RWPE1 (cell line): ENCODE results near the gene FAM204A.

Source experiments
- CTCF ChIA-PET: fragments of 350-600 bp; sonication (Branson Sonifier 250); formaldehyde crosslinking; extraction: SDS; loops from one replicate; lab custom pipeline; 2021; lab: Yijun Ruan, JAX
- POLR2A ChIA-PET: fragments of 400-600 bp; formaldehyde crosslinking; extraction: SDS; loops from one replicate; lab custom pipeline; 2020; ENCODE audit warnings: antibody characterized with exemption; ENCODE audit not compliant: low non-redundant PET; lab: Yijun Ruan, JAX
- DNase-seq: peaks from one replicate; pipeline ENCODE4 v3.0.0; 2012; ENCODE audit warnings: low spot score
- H3K27ac ChIP-seq: fragments of 450-650 bp; 2 replicates; pipeline ENCODE4 v1.5.1; 2017
- TF ChIP-seq, protein P1 (sequence below): fragments of 450-650 bp; conservative IDR thresholded peaks from 2 replicates; pipeline ENCODE4 v1.5.1; 2017; ENCODE audit warnings: low read depth, mild to moderate bottlenecking

Gene FAM204A

DNA sequence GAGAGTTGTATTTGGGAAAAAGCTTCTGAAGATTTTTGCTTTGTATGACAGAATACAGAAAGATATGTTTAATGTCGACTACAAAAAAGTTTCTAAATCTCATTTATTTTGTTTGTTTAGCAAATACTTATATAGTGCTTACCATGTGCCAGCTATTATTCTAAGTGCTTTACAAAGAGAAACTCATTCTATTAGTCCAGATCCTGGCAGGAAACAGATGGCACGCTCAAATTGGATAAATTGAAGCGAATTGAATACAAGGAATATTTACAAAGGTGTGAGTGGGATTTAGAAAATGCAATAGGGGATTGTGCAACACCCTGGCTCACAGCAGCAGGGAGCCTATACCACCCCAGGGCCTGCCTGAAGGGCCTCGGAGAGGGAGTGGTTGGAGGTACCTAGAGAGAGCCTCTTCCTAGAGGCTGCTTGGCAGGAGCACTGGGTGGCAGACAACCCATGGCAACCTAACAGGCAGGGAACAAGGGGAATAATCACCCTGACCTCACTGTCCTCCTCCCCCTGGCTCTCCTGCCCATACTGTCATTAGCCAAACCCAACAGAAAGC is 27.6 kb upstream of the FAM204A start:
- TF ChIP-seq, protein P1, sequence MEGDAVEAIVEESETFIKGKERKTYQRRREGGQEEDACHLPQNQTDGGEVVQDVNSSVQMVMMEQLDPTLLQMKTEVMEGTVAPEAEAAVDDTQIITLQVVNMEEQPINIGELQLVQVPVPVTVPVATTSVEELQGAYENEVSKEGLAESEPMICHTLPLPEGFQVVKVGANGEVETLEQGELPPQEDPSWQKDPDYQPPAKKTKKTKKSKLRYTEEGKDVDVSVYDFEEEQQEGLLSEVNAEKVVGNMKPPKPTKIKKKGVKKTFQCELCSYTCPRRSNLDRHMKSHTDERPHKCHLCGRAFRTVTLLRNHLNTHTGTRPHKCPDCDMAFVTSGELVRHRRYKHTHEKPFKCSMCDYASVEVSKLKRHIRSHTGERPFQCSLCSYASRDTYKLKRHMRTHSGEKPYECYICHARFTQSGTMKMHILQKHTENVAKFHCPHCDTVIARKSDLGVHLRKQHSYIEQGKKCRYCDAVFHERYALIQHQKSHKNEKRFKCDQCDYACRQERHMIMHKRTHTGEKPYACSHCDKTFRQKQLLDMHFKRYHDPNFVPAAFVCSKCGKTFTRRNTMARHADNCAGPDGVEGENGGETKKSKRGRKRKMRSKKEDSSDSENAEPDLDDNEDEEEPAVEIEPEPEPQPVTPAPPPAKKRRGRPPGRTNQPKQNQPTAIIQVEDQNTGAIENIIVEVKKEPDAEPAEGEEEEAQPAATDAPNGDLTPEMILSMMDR = no peak
- no peak for DNase-seq
- H3K27ac ChIP-seq = no peak overlapping the region
- POLR2A ChIA-PET = no interaction called here
- CTCF ChIA-PET = interaction anchor here (0.6 kb wide), 1 partner anchor 55 kb away, joined by 3 read pairs; no protein-coding TSS in a partner anchor

DNA sequence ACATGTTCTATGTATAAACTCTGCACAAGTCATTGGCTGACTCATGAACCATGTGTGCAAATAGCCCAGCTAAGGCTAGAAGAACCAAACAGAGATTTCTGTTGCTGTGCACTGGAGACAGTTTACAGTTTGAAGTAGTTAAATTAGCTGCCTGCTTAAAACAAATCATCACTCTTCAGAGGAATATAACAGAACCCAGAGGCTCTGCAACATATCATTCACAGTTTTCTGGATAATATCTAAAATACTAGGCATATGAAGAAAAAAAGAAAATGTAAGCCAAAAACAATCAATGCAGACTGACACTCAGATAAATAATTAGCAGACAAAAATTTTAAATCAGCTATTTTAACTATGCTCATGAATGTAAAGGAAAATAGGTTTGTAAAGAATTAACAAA is 23.6 kb upstream of the FAM204A start:
- CTCF ChIA-PET = interaction anchor here (0.6 to 2.0 kb wide), 4 partner anchors 8 to 390 kb away, joined by 3 to 5 read pairs (median 4); no protein-coding TSS in a partner anchor

DNA sequence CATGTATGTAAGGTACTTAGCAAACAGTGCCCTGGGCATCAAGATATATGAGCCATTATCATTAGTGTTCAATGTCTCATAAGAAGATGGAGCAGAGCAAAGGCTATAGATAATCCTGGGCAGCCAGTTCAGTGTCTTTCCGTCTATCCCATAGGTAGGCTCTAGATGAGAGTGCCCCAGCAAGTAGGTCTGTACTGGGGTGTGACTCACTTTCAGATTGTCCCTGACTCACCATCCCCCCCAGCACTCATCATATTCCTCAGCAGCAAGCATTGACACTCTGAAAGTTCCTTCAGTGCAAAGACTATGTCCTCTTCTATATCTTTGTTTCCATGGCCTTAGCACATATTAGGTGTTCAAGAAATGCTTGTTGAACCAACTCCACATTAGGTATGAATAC is 20.0 kb upstream of the FAM204A start:
- no peak overlapping the region for H3K27ac ChIP-seq
- peak; percentile 49 for DNase-seq
- TF ChIP-seq, protein P1 = no peak
- CTCF ChIA-PET = interaction anchor here (0.7 kb wide), 1 partner anchor 115 kb away, joined by 3 read pairs; no protein-coding TSS in a partner anchor
- POLR2A ChIA-PET = no interaction called here

More for the DNA sequence above, 23.6 kb upstream of the FAM204A start:
- TF ChIP-seq, protein P1 = no peak
- no peak overlapping the region for H3K27ac ChIP-seq
- no peak for DNase-seq
- POLR2A ChIA-PET = no interaction called here

DNA sequence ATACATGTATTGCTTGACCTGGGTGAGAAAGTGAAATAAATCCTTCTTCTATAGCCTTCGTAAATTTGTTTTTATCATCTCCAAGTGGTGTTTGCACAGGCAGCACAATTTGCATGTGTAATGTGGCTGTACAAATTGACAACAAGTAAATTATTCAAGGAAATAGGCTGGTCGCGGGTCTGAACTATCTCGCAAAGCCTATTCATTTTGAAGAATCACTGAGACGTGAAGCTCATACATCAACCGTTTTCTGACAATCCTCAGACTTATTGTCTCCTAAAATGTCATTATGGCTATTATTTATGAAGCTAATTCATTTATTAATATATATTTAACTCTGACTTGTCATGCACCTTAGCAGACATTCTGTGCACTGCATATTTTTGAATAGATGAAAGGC is 16.2 kb upstream of the FAM204A start:
- POLR2A ChIA-PET = no interaction called here

DNA sequence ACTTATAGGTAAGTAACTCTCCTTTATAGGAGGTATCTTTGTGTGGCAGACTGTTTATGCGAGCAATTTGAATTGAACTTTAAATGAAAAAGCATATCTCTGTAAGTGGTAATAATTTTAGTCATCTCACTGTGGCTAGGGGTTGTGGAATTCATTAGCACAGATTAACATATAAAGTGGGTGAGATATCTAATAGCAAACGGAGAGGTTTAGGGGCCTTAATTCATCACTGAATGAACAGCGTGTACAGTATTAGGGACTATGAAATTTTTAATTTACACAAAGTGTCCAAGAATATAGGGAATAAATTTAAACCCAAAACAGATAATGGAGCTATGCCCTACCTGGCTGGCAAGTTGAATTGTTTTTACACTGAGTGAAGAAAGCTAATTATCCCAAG is 15.7 kb upstream of the FAM204A start:
- CTCF ChIA-PET = interaction anchor here (0.6 kb wide), 2 partner anchors 8 to 722 kb away, joined by 3 to 8 read pairs; no protein-coding TSS in a partner anchor

More for the DNA sequence above, 16.2 kb upstream of the FAM204A start:
- no peak for DNase-seq
- CTCF ChIA-PET = interaction anchor here (0.6 kb wide), 3 partner anchors 9 to 723 kb away, joined by 3 to 8 read pairs (median 3); no protein-coding TSS in a partner anchor
- H3K27ac ChIP-seq = no peak overlapping the region
- TF ChIP-seq, protein P1 = no peak

DNA sequence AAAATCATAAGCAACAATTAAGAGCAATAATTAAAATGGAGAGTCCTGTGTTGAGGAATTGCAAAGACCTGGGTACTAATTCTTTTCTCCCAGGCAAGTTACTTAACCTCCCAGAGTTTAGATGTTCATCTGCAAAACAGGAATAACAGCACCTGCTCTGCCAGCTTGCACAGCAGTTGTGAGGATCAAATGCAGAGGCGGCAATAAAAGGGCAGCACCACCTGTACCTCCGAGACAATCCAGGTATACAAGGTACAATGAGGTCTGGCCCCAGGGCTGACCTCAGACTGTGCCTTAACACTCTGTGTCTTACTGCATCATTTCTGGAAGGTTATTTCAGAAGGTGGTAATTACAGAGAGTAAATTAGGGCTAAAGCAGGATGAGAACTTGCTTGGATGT is 14.5 kb upstream of the FAM204A start:
- CTCF ChIA-PET = no interaction called here
- POLR2A ChIA-PET = no interaction called here
- H3K27ac ChIP-seq = no peak overlapping the region
- DNase-seq = no peak
- TF ChIP-seq, protein P1 = no peak

More for the DNA sequence above, 15.7 kb upstream of the FAM204A start:
- POLR2A ChIA-PET = no interaction called here
- H3K27ac ChIP-seq = no peak overlapping the region
- no peak for DNase-seq
- TF ChIP-seq, protein P1 = no peak
